Skin epidermis (tissue), 12 donors: ENCODE results near the gene TRMT11.
"Not testable (repeated sequence)": the region's sequence is repeated elsewhere in the genome, so short reads cannot be mapped to it uniquely, and the experiment has no call there.

ENCODE experiments used
- H3K27ac ChIP-seq, 21 experiments: fragments of 200-600 bp; sonication (generic) in 11 of 21; one replicate each; pipeline ENCODE4 v1.5.0; 2020; ENCODE audit warnings: mild to moderate bottlenecking in 3 of 21, inconsistent platforms in 2 of 21, moderate library complexity in 2 of 21
- H3K4me3 ChIP-seq, 7 experiments: fragments of 200-600 bp; sonication (generic) in 2 of 7; one replicate each; pipeline ENCODE4 v1.5.0; 2020; ENCODE audit warnings: inconsistent platforms in 2 of 7, mild to moderate bottlenecking in 2 of 7, moderate library complexity in 1 of 7

TRMT11 gene

DNA sequence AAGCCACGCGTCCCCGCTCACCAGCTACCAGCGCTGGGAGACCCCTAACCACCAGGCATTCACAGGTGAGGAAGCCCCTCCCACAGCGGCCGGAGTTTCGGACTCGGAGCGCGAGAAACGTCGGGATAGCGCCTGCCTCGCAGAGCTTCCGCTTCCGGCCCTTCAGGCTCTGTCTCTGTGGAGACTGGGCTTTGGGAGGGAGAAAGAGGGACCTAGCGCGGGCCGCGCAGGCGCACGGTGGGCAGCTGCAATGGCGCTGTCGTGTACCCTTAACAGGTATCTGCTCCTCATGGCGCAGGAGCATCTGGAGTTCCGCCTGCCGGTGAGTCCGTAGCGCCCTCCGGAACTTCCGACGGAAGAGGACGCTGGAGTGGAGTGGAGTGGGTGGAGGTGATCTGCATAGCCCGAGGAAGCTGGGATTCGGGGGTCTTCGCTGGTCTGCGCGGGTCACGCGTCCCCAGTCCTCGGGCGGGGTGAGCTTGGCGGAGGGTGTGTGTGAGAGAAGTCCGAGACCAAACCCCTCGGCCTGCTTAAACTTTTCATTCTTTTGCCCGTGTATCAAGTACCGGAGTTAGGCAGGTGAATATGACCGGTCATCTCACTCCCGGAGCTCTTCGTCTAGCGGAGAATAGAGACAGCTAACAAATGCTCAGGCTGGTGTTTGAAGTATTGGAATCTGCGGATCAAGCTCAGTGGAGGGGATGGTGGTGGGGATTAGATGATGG is at the start of gene TRMT11:
TRMT11 (plus strand) TSS at position 240 of the 725 bp plus-strand sequence; CDS start at position 251, 11 bp downstream.
- peak within 1 kb of the TSS; percentile 0 to 89 (median 72) for H3K27ac ChIP-seq
- H3K4me3 ChIP-seq = peak within 1 kb of the TSS; percentile 70 to 90 (median 85)

- H3K27ac ChIP-seq = no peak overlapping the region
- H3K4me3 ChIP-seq = no peak overlapping the region
Measured at GRCh38 chr6:125939026-125939425, 47.3 kb upstream of the TRMT11 start.

GRCh38 chr6:125939791-125940190 is 46.5 kb upstream of the TRMT11 start:
- Histone ChIP-seq H3K27ac (peak overlapping the region in 5 of 21 experiments; percentile 1 to 71 (median 43)), H3K4me3 (no peak overlapping the region)

DNA sequence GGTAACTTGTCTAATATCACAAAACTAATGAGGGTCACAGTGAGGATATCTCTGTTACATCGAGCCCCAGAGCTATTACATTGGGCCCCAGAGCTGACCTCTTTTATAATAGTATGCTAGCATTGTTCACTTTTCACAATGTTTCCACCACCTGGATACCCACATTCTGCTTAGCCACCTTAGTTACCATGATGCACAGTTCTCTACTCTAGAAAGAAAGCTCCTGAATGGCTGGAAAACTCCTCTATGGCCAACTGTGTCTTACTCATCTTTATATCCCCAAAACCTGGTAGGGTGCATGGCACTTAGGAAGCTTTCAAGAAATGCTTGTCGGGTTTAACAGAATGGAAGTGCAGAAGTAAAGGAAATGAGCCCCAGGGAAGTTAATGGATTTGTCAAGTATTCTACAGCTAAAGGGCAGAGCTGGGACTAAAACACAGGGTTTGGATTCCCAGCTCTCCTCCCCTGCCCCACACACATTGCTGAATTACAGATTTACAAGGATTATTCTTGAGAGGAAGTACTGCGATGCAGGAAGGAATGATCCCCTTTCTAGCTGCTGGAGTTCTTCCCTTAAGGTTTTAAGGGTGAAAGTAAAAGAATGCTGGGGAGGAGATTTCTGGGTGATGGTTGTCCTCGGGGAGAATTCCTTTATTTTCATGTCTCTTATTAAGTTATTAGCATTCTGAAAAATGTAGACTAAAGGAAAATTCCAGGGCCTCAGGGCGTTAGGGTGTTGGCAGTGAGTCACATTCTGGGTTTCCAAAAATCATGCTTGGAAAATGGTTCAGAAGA is 45.9 kb upstream of the TRMT11 start:
- H3K4me3 ChIP-seq = no peak overlapping the region
- peak overlapping the region in 15 of 21 experiments; percentile 1 to 75 (median 44) for H3K27ac ChIP-seq

- Histone ChIP-seq H3K27ac (peak overlapping the region in 15 of 21 experiments; percentile 3 to 81 (median 54)), H3K4me3 (no peak overlapping the region)
Measured at GRCh38 chr6:125942672-125943527, 43.4 kb upstream of the TRMT11 start.

DNA sequence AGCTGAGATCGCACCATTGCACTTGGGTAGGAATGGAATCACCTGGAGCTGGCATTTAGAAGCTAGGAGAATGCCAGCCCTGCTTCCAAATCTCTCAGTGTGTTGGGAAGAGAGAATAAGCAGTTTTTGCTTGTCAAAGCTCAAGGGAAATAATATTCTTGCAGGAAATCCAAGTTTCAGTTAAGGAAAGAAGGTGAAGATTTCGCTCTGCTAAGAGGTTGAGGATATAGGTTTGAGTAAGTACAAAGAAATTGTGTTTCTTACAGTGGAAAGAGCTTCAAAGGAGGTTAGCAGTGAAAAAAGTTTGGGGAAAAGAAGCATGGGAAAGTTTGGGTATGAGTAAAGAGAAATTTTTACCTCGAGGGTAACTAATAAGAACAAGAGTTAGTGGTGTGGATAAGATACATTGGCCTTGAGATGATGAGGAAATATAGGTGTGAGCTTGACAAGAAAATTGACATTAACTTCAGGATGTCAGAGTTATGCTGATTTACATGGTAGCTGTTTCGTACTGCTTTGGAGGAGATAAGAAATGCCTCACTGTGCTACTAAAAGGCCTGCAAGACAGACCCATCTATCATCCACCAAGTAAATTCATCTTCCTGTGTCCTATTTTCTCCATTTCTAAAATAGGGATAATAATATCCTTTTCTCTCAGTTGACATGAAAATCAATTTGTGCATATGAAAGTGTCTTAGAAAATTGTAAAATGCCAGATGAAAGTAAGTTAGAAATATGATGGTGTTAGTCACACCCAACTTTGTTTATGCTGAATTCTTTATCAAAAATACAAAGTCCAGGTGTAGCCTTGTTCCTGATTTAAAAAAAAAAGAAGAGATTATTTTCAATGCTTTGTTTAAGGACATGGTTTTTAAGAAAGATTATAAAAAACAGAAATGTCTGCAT is 42.6 kb upstream of the TRMT11 start:
- H3K27ac ChIP-seq = peak overlapping the region in 17 of 21 experiments; percentile 3 to 81 (median 55)
- H3K4me3 ChIP-seq = no peak overlapping the region

DNA sequence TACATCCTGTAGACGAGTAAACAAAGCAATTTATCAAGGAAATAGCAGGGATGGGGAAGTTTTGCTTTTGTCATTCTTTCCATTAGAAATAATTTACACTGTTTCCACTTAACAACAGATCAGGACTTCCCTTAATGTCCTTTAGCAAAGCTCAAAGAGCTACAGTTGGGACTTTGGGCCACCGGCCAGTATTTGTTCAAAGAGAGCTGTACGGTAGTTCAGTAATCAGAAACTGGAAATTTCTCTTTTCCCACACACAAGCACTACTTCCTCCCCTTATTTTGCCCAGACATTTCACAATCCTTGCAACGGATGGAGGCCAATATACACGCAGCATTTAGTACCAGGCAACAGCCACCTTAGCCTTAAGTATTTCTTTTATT is 41.9 kb upstream of the TRMT11 start:
- no peak overlapping the region for H3K4me3 ChIP-seq
- peak overlapping the region in 12 of 21 experiments; percentile 5 to 81 (median 62) for H3K27ac ChIP-seq

DNA sequence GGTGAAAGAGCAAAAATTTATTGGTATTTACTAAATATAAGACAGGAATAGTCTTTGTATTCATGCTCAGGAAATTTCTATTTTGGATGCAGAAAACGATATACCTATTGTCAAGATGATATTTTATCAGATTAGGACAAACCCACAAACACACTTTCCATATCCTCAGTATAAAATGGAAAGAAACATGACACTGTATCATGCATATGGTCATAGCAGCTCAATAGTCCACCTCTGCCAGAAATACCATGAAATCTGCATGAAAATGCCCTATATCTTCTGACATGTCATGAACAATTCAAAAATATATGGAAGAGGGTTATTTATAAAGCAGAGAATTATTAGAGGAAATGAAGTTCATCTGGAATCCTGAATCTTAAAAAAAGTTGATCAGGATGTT is 41.4 kb upstream of the TRMT11 start:
- H3K4me3 ChIP-seq = no peak overlapping the region
- H3K27ac ChIP-seq = peak overlapping the region in 12 of 21 experiments; percentile 6 to 81 (median 62)

DNA sequence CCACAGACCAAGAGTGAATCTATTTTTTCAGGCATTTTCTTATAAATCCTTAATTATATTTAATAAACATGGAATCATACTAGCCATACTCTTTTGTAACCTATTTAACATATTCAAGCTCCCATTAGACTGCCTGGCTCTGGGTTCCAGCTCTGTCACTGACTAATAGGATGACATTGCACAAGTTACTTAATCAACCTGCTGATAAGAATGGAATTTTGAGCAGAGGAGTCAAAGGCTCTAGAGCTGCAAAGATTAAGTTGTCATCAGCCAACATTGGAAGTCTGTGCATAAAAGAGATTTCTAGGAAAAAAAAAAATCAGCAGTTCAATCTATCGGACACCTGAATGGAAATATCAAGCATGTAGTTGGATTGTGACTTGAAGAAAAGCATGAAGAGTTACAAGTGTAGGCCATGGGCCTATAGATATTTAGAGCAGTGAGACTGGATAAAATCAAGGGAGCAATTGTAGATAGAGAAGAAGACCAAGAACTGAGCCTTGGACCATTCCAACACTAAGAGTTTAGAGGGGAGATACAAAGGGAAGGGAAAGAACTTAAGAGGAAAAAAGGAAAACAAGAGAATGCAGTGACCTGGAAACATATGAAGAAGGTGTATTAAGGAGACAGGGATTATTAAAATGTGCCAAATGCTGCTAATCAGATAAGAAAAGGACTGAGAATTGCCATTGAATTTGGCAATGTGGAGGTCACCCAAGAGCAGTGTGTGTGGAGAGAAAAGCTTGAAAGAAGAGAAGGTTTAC is 40.8 kb upstream of the TRMT11 start:
- Histone ChIP-seq H3K27ac (peak overlapping the region in 17 of 21 experiments; percentile 5 to 84 (median 58)), H3K4me3 (no peak overlapping the region)

GRCh38 chr6:125947615-125948014 is 38.7 kb upstream of the TRMT11 start:
- H3K27ac ChIP-seq = peak overlapping the region in 8 of 21 experiments; percentile 1 to 80 (median 54)
- no peak overlapping the region for H3K4me3 ChIP-seq

DNA sequence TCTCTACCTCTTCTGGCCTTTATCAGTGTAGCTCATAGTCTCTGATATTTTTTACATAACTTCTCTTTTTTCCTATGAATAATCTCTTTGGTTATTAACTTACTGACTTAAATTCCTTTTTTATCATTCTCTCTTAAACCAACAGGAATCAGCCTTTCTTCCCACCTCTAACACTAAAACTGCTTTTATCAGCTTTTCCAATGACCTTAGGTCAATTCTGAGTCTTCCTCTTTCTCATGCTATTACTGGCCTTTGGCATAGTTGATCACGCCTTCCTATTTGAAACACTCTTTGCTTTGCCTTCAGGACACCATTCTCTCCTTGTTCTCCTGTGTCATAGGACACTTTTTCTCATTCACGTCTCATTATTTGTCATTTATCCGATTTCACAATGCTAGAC is 37.9 kb upstream of the TRMT11 start:
- no peak overlapping the region for H3K27ac ChIP-seq
- no peak overlapping the region for H3K4me3 ChIP-seq

DNA sequence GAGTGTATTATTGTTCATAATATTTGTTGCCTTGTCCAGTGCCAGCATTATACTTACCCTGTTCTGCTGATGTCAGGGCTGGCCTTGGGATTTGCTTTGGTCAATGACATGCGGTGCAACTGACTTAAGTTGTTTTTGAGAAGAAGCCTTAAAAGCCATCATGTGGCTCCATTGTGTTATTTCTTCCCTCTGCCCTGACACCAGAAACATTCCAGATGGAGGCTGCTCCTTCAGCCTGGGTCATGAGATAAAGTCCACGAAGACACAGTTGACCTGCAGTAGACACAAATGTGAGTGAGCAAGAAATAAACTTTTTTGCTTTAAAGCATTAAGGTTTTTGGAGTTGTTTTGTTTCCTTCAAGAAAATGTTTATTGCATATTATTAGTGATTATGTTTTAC is 37.3 kb upstream of the TRMT11 start:
- Histone ChIP-seq H3K4me3 (no peak overlapping the region), H3K27ac (no peak overlapping the region)

- Histone ChIP-seq H3K27ac (no peak overlapping the region), H3K4me3 (no peak overlapping the region)
Measured at GRCh38 chr6:125950293-125950692, 36.0 kb upstream of the TRMT11 start.

DNA sequence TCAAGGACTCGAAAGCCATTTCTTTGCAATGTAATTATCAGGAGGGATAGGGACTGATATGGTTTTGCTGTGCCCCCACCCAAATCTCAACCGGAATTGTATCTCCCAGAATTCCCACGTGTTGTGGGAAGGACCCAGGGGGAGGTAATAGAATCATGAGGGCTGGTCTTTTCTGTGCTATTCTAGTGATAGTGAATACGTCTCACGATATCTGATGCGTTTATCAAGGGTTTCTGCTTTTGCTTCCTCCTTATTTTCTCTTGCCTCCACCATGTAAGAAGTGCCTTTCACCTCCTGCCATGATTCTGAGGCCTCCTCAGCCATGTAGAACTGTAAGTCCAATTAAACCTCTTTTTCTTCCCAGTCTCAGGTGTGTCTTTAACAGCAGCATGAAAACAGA is 35.6 kb upstream of the TRMT11 start:
- not testable (repeated sequence) for H3K27ac ChIP-seq, H3K4me3 ChIP-seq

DNA sequence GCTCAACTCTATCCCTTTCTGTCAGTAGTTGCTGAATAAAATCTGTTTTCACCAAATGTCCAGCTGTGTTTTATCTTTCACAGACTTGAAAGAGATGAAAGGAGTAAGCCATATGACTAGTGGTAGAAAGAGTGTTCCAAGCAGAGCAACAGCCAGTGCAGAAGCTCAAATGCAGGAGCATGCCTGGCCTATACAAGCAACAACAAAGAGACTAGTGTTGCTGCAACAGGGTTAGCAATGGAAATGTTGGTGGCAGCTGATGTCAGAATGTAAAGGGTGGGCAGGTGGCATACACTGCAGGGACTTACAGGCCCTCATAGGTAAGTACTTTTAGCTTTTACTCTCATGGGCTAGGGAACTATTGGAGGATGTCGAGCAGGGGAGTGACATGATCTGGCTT is 35.0 kb upstream of the TRMT11 start:
- Histone ChIP-seq H3K27ac (no peak overlapping the region), H3K4me3 (no peak overlapping the region)

DNA sequence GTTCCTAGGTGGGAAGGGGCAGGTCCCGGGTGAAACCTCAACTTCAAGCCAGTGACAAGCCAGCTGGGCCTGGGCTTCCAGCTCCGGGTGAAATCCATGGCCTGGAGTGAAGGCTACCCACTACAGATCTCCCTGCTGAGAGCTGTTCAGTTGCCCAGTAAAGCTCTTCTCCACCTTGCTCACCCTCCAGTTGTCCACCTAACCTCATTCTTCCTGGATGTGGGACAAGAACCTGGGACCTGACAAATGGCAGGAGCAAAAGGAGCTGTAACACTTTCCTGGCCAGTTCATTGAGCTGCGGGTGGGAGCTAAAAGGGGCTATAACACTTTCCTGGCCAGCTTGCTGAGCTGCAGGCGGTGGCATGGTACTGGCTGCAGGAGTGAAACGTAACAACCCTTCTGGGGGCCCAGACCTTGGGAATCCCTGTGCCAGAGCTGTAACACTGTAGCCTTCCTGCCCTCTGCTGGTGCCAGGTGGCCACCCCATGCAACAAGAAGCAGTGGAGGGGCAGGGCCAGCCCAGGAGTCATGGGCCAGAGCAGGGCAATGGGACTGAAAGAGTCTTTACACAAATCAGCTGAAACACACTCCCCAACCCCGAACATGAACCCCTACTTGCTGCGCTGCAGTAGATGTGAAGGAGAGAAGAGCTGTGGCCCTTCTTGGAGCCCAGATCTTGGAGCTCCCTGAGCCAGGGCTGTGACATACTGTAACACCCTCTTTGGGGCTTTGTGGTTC is 33.4 kb upstream of the TRMT11 start:
- Histone ChIP-seq H3K27ac (no peak overlapping the region), H3K4me3 (no peak overlapping the region)

GRCh38 chr6:125953502-125953875 is 32.9 kb upstream of the TRMT11 start:
- no peak overlapping the region for H3K27ac ChIP-seq
- no peak overlapping the region for H3K4me3 ChIP-seq
